Stimulated activated CD4-positive, alpha-beta T cell treated with anti-CD3 and anti-CD28 coated beads, Interleukin-4, amount 100 ng/mL, for 4 hours (primary cell): ENCODE measurements around the gene CRISPLD2.
"Not testable (repeated sequence)": the region's sequence is repeated elsewhere in the genome, so short reads cannot be mapped to it uniquely, and the experiment has no call there.

Experiments
- DNase-seq, 2 experiments: peaks; one replicate each; pipeline ENCODE4 v3.0.0-alpha.2; 2020

CRISPLD2 gene

GRCh38 chr16:84938616-84939015 is 118.8 kb downstream of the CRISPLD2 start:
- DNase-seq, result not testable (repeated sequence)

- no peak for DNase-seq
These were observed 121.1 kb downstream of the CRISPLD2 start for GRCh38 chr16:84940670-84941551.

GRCh38 chr16:84941921-84942320 is 122.1 kb downstream of the CRISPLD2 start:
- no peak for DNase-seq

GRCh38 chr16:84942786-84943185 is 123.0 kb downstream of the CRISPLD2 start:
- DNase-seq, result no peak

DNA sequence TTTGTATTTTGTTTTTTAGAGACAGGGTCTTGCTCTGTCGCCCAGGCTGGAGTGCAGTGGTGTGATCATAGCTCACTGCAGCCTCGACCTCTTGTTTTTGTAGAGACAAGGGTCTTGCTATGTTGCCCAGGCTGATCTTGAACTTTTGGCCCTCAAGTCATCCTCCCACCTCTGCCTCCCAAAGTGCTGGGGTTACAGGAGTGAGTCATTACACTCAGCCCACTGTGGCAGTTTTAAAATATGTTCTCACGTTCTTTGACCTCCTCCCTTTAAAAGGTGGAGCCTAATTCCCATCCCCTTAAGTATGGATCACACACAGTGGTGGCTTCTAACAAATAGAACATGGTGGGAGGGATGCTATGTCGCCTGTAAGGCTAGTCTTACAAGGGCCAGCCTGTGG is 123.8 kb downstream of the CRISPLD2 start:
- DNase-seq, result no peak

- no peak for DNase-seq
These were observed 127.2 kb downstream of the CRISPLD2 start for GRCh38 chr16:84947022-84947421.

GRCh38 chr16:84947996-84948850 is 128.4 kb downstream of the CRISPLD2 start:
- DNase-seq, result no peak

- no peak for DNase-seq
These were observed 129.2 kb downstream of the CRISPLD2 start for GRCh38 chr16:84948851-84949610.

DNA sequence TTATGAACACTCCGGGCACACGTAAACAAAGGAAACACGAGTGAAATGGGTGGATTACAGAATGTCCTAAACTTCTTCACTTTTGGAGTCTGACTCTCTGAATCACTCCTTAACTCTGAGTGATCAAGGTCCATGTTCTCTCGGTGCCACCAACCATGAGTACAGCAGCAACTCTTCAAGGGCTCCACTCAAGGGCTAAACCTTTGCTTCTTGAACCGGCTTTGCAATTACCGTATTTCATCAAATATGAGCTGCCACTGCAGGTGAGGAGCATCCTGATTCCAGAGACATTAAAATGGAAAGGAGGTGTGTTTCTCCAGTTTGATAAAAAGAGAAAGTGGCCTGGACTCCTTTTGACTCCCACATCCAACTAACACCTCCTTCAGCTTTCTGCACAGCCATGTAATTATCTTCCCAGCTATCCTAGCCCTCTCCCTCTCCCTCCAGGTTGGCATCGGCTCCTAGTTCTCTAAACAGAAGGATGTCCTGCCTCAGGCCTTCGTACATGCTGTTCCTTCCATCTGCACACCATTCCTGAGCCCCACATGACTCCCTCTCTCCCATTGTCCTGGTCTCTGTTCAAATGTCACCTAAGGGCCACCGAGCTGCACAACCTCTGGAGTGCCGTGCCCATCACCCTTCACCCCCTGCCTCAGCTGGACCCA is 130.1 kb downstream of the CRISPLD2 start:
- no peak for DNase-seq

GRCh38 chr16:84950906-84951305 is 131.1 kb downstream of the CRISPLD2 start:
- DNase-seq, result peak in 1 of 2 experiments; percentile 15

DNA sequence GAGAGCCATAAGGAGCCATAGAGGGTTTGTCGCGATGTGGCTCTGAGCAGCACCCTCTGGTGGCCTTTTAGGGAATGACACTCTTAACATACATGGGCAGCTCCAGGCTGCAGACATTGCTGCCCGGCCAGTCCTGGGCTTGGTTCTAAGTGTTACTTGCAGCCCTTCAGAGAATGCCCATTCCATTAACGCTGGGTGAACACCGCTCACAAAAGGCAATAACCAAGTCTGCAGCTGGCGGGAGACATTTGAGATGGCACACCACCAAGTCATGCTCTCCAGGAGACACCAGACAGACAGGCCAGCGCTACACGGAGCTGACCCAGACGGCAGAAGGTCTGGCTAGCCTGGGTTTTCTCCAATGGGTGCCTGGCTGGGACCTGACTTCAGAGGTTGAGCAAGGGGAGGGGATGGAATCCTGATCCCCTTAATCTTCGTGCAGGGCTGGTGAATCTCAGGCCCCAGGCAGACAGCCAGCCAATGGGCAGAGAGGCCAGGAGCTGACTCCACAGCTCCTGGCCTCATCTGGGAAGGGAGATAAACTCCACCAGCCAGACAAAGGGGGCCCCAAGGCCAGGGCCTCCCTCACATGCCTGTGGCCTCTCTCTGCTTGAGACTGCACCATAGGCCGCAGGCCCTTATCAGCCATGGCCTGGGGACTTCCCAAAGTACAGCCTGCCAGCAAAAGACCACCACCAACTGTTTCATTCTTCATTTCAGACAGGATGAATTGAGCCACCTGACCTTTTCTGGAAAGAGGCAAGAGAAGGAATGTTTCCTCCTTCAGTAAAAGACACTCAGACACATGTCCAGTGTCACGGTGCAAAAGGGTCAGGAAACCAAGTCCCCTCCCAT is 132.8 kb downstream of the CRISPLD2 start:
- peak; percentile 50 to 51 for DNase-seq

- DNase-seq, result no peak
These were observed 133.5 kb downstream of the CRISPLD2 start for GRCh38 chr16:84953190-84953746.

GRCh38 chr16:84955427-84955826 is 135.6 kb downstream of the CRISPLD2 start:
- DNase-seq, result no peak

- DNase-seq, result no peak
These were observed 137.4 kb downstream of the CRISPLD2 start for GRCh38 chr16:84957192-84957591.

DNA sequence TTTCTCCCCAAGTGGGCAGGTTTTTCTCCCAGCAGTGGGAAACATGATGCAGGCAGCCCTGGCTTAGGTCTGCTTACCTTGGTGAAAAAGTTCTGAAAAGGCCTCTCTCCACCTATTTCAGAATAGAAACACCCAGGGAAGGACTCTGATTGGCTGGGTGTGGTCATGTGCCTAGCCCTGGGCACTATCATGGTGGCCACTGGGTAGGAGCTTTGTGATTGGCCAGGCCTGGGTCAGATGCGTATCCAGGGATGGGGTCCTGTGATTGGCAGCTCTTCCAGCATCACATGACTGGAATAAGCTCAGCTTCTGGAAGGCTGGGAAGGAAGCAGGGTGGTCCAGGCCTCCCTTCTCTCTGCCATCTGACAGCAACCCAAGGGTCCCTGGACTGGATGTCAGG is 138.0 kb downstream of the CRISPLD2 start:
- no peak for DNase-seq
